HepG2 (cell line): ENCODE data around the gene PSMA7. TPM values are rescaled to one million over a fixed set of nuclear protein-coding genes. Genes with fewer than 3 reads are reported as not detected.

Source experiments
- FOXO1 ChIP-seq: sonication (generic); formaldehyde crosslinking; IDR thresholded peaks from 2 replicates; pipeline ENCODE4 v1.4.0; 2020; ENCODE audit warnings: missing genetic modification reagents
- MIER2 ChIP-seq: IDR thresholded peaks from 2 replicates; pipeline ENCODE4 v1.6.1; 2016; ENCODE audit warnings: missing biosample characterization, missing genetic modification reagents
- ZFP1 ChIP-seq: IDR thresholded peaks from 2 replicates; pipeline ENCODE4 v1.6.1; 2016
- ZFP36L1 ChIP-seq: sonication (generic); formaldehyde crosslinking; IDR thresholded peaks from 2 replicates; pipeline ENCODE4 v1.8.0; 2022; ENCODE audit warnings: mild to moderate bottlenecking, missing genetic modification reagents, moderate library complexity
- ZNF572 ChIP-seq: sonication (generic); formaldehyde crosslinking; IDR thresholded peaks from 2 replicates; pipeline ENCODE4 v1.5.1; 2020; ENCODE audit warnings: mild to moderate bottlenecking, missing genetic modification reagents
- ZNF652 ChIP-seq: IDR thresholded peaks from 2 replicates; pipeline ENCODE4 v1.6.1; 2016; ENCODE audit warnings: low read depth, borderline replicate concordance
- ZNF678 ChIP-seq: sonication (generic); formaldehyde crosslinking; IDR thresholded peaks from 2 replicates; pipeline ENCODE4 v1.4.0; 2020; ENCODE audit warnings: mild to moderate bottlenecking, missing genetic modification reagents
- ZNF841 ChIP-seq: sonication (generic); formaldehyde crosslinking; IDR thresholded peaks from 2 replicates; pipeline ENCODE4 v1.8.1; 2023; ENCODE audit warnings: missing genetic modification reagents, borderline replicate concordance
- polyA plus RNA-seq, 8 experiments: library from polyadenylated mRNA; depleted of rRNA in 3 of 8; stranded (reverse) in 7 of 8; unstranded in 1 of 8; fragments of >200 nt; fragmentation: Illumina TruSeq in 4 of 8; extraction: Trizol in 4 of 8; gene quantifications; 2 replicates each; pipeline versions ENCODE4 v1.2.1 to v1.2.3, GENCODE V29; 2011 to 2016; ENCODE audit warnings: low read depth in 4 of 8, missing spikeins in 1 of 8, mixed read lengths in 1 of 8; ENCODE audit not compliant: insufficient read depth in 1 of 8
- total RNA-seq, 5 experiments: library from RNA; depleted of rRNA; stranded (reverse); fragments of >200 nt; fragmentation: Illumina TruSeq; extraction: Trizol; gene quantifications; 2 replicates each; pipeline ENCODE4 v1.2.3, GENCODE V29; 2016; ENCODE audit warnings: low read depth in 1 of 5
- TF ChIP-seq, protein P1 (sequence below): sonication (generic); formaldehyde crosslinking; IDR thresholded peaks from 2 replicates; pipeline ENCODE4; 2020; ENCODE audit warnings: missing genetic modification reagents, mild to moderate bottlenecking, borderline replicate concordance
- TF ChIP-seq, protein P2 (sequence below): sonication (generic); formaldehyde crosslinking; IDR thresholded peaks from 2 replicates; pipeline ENCODE4 v1.5.0; 2020; ENCODE audit warnings: mild to moderate bottlenecking, missing genetic modification reagents
- TF ChIP-seq, protein P3 (sequence below): sonication (generic); formaldehyde crosslinking; IDR thresholded peaks from 2 replicates; pipeline ENCODE4 v1.5.1; 2020; ENCODE audit warnings: mild to moderate bottlenecking, missing genetic modification reagents, borderline replicate concordance
- TF ChIP-seq, protein P4 (sequence below): conservative IDR thresholded peaks from 2 replicates; pipeline ENCODE4 v1.6.1; 2018; ENCODE audit warnings: missing genetic modification reagents
- TF ChIP-seq, protein P5 (sequence below): sonication (generic); formaldehyde crosslinking; IDR thresholded peaks from 2 replicates; pipeline ENCODE4 v1.4.0; 2020; ENCODE audit warnings: missing genetic modification reagents, mild to moderate bottlenecking, borderline replicate concordance
- TF ChIP-seq, protein P6 (sequence below): sonication (generic); formaldehyde crosslinking; IDR thresholded peaks from 2 replicates; pipeline ENCODE4 v1.5.0; 2020; ENCODE audit warnings: missing genetic modification reagents
- TF ChIP-seq, protein P7 (sequence below): sonication (generic); formaldehyde crosslinking; IDR thresholded peaks from 2 replicates; pipeline ENCODE4 v1.5.0; 2020; ENCODE audit warnings: missing genetic modification reagents, mild to moderate bottlenecking, borderline replicate concordance

PSMA7 gene
- total and polyA plus RNA-seq, 2 of the 13 experiments (the other 11 are each of a cell fraction or from before 2014, with no cell fraction given), result 531 to 631 TPM

DNA sequence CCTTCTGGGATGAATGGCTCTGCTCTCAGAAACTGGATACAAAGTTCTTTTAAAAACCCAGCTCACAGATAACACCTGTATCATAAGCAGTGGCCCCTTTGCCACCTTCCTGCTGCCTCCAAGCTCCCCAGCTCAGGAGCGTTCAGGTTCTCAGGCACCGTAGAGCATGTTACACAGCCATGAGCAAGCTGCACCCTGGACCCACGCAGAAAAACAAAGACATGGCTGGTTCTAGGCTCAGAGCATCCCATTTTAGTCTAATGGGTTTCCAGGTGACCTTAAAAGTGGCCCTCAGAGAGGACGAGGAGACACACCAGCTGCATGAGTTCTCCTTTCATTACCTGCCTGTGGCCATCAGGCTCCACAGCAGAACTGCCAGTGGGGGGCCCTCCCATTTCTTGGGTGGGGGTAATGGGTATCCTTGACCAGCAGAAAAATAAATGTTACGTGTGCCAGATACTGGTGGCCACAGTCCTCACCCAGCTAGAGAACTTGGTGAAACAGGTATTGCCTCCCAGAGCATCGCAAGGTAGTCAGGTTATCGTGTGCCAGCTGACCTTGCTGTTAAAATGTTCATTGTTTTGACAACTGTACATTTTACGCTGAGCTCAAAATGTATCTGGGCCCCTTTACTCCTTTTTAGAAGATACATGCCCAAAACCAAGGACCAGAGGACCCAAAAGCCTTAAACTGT, 7.5 kb downstream of the PSMA7 start (continued):
- TF ChIP-seq, protein P1, sequence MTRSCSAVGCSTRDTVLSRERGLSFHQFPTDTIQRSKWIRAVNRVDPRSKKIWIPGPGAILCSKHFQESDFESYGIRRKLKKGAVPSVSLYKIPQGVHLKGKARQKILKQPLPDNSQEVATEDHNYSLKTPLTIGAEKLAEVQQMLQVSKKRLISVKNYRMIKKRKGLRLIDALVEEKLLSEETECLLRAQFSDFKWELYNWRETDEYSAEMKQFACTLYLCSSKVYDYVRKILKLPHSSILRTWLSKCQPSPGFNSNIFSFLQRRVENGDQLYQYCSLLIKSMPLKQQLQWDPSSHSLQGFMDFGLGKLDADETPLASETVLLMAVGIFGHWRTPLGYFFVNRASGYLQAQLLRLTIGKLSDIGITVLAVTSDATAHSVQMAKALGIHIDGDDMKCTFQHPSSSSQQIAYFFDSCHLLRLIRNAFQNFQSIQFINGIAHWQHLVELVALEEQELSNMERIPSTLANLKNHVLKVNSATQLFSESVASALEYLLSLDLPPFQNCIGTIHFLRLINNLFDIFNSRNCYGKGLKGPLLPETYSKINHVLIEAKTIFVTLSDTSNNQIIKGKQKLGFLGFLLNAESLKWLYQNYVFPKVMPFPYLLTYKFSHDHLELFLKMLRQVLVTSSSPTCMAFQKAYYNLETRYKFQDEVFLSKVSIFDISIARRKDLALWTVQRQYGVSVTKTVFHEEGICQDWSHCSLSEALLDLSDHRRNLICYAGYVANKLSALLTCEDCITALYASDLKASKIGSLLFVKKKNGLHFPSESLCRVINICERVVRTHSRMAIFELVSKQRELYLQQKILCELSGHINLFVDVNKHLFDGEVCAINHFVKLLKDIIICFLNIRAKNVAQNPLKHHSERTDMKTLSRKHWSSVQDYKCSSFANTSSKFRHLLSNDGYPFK (CRISPR knock-in tag), result no peak
- TF ChIP-seq, protein P2, sequence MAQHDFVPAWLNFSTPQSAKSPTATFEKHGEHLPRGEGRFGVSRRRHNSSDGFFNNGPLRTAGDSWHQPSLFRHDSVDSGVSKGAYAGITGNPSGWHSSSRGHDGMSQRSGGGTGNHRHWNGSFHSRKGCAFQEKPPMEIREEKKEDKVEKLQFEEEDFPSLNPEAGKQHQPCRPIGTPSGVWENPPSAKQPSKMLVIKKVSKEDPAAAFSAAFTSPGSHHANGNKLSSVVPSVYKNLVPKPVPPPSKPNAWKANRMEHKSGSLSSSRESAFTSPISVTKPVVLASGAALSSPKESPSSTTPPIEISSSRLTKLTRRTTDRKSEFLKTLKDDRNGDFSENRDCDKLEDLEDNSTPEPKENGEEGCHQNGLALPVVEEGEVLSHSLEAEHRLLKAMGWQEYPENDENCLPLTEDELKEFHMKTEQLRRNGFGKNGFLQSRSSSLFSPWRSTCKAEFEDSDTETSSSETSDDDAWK (CRISPR knock-in tag), result no peak
- no peak for TF ChIP-seq ZNF652
- TF ChIP-seq, protein P3, sequence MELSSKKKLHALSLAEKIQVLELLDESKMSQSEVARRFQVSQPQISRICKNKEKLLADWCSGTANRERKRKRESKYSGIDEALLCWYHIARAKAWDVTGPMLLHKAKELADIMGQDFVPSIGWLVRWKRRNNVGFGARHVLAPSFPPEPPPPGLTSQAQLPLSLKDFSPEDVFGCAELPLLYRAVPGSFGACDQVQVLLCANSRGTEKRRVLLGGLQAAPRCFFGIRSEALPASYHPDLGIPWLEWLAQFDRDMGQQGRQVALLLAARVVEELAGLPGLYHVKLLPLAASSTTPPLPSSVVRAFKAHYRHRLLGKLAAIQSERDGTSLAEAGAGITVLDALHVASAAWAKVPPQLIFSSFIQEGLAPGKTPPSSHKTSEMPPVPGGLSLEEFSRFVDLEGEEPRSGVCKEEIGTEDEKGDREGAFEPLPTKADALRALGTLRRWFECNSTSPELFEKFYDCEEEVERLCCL (CRISPR knock-in tag), result no peak
- TF ChIP-seq, protein P4, sequence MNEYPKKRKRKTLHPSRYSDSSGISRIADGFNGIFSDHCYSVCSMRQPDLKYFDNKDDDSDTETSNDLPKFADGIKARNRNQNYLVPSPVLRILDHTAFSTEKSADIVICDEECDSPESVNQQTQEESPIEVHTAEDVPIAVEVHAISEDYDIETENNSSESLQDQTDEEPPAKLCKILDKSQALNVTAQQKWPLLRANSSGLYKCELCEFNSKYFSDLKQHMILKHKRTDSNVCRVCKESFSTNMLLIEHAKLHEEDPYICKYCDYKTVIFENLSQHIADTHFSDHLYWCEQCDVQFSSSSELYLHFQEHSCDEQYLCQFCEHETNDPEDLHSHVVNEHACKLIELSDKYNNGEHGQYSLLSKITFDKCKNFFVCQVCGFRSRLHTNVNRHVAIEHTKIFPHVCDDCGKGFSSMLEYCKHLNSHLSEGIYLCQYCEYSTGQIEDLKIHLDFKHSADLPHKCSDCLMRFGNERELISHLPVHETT, result no peak
- TF ChIP-seq ZNF572 (CRISPR knock-in tag), result no peak
- no peak for TF ChIP-seq ZNF841 (CRISPR knock-in tag)
- TF ChIP-seq, protein P5, sequence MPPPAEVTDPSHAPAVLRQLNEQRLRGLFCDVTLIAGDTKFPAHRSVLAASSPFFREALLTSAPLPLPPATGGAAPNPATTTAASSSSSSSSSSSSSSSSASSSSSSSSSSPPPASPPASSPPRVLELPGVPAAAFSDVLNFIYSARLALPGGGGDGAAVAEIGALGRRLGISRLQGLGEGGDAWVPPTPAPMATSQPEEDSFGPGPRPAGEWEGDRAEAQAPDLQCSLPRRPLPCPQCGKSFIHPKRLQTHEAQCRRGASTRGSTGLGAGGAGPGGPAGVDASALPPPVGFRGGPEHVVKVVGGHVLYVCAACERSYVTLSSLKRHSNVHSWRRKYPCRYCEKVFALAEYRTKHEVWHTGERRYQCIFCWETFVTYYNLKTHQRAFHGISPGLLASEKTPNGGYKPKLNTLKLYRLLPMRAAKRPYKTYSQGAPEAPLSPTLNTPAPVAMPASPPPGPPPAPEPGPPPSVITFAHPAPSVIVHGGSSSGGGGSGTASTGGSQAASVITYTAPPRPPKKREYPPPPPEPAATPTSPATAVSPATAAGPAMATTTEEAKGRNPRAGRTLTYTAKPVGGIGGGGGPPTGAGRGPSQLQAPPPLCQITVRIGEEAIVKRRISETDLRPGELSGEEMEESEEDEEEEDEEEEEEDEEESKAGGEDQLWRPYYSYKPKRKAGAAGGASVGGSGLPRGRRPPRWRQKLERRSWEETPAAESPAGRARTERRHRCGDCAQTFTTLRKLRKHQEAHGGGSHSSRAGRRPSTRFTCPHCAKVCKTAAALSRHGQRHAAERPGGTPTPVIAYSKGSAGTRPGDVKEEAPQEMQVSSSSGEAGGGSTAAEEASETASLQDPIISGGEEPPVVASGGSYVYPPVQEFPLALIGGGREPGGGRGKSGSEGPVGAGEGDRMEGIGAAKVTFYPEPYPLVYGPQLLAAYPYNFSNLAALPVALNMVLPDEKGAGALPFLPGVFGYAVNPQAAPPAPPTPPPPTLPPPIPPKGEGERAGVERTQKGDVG (CRISPR knock-in tag), result peak; percentile 49; the same call in 1 of the 2 replicates
- no peak for TF ChIP-seq MIER2 (CRISPR knock-in tag)
- no peak for TF ChIP-seq FOXO1
- TF ChIP-seq, protein P6, sequence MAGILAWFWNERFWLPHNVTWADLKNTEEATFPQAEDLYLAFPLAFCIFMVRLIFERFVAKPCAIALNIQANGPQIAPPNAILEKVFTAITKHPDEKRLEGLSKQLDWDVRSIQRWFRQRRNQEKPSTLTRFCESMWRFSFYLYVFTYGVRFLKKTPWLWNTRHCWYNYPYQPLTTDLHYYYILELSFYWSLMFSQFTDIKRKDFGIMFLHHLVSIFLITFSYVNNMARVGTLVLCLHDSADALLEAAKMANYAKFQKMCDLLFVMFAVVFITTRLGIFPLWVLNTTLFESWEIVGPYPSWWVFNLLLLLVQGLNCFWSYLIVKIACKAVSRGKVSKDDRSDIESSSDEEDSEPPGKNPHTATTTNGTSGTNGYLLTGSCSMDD, result peak; percentile 47; the same call in 1 of the 2 replicates
- no peak for TF ChIP-seq ZNF678
- no peak for TF ChIP-seq ZFP36L1 (CRISPR knock-in tag)
- TF ChIP-seq, protein P7, sequence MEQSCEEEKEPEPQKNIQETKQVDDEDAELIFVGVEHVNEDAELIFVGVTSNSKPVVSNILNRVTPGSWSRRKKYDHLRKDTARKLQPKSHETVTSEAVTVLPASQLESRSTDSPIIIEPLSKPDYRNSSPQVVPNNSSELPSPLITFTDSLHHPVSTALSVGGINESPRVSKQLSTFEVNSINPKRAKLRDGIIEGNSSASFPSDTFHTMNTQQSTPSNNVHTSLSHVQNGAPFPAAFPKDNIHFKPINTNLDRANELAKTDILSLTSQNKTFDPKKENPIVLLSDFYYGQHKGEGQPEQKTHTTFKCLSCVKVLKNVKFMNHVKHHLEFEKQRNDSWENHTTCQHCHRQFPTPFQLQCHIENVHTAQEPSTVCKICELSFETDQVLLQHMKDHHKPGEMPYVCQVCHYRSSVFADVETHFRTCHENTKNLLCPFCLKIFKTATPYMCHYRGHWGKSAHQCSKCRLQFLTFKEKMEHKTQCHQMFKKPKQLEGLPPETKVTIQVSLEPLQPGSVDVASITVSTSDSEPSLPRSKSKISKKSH, result 0 out of 2 replicates have a peak, but pooled peaks have one; percentile 62
- no peak for TF ChIP-seq ZFP1 (CRISPR knock-in tag)
